K562 (cell line): Measurements from ENCODE around the gene MED13L. TPM values are rescaled to one million over a fixed set of nuclear protein-coding genes. Genes with fewer than 3 reads are reported as not detected.

Source experiments
- CBX2 ChIP-seq: fragments of 200-600 bp; sonication (generic); IDR thresholded peaks from one replicate; pipeline ENCODE4 v1.6.1; 2012; ENCODE audit warnings: mild to moderate bottlenecking, low read length, inconsistent platforms; ENCODE audit not compliant: insufficient read depth, poor library complexity, severe bottlenecking
- FOXA3 ChIP-seq, 2 experiments: fragments of 450-650 bp in 1 of 2; sonication (generic) in 1 of 2; formaldehyde crosslinking; IDR thresholded peaks in 1 of 2; conservative IDR thresholded peaks in 1 of 2; 2 replicates each; pipeline versions ENCODE4 v1.4.0 to v1.8.0; 2020 to 2022; ENCODE audit warnings: mild to moderate bottlenecking in 2 of 2, missing genetic modification reagents in 1 of 2
- LCOR ChIP-seq: sonication (generic); formaldehyde crosslinking; IDR thresholded peaks from 2 replicates; pipeline ENCODE4 v1.8.0; 2022; ENCODE audit warnings: mild to moderate bottlenecking, missing genetic modification reagents
- MAFG ChIP-seq: fragments of 450-650 bp; conservative IDR thresholded peaks from 2 replicates; pipeline ENCODE4 v1.6.1; 2016; ENCODE audit warnings: missing genetic modification characterization, missing compliant biosample characterization
- NELFE ChIP-seq: IDR thresholded peaks from 2 replicates; pipeline ENCODE4 v1.6.1; 2011; ENCODE audit warnings: mild to moderate bottlenecking; ENCODE audit not compliant: insufficient read depth, insufficient read length
- NR2C2 ChIP-seq, 2 experiments: fragments of 200-800 bp in 1 of 2; sonication (Bioruptor generic) in 1 of 2; sonication (generic) in 1 of 2; formaldehyde crosslinking in 1 of 2; IDR thresholded peaks; 2 replicates each; pipeline versions ENCODE4 v1.6.1 to v1.8.0; 2016 to 2022; ENCODE audit warnings: mild to moderate bottlenecking in 1 of 2, missing compliant biosample characterization in 1 of 2, missing genetic modification characterization in 1 of 2, missing genetic modification reagents in 1 of 2
- NR4A1 ChIP-seq, 2 experiments: fragments of 250-450 bp in 1 of 2; fragments of 450-650 bp in 1 of 2; sonication (Bioruptor Pico) in 1 of 2; IDR thresholded peaks; 2 replicates each; pipeline versions ENCODE4 v1.4.0 to v1.6.1; 2016 to 2020; ENCODE audit warnings: mild to moderate bottlenecking in 2 of 2, missing compliant biosample characterization in 1 of 2, missing genetic modification characterization in 1 of 2, moderate library complexity in 1 of 2
- PHF20 ChIP-seq: fragments of 450-650 bp; IDR thresholded peaks from 2 replicates; pipeline ENCODE4 v1.6.1; 2018; ENCODE audit not compliant: partially characterized antibody
- polyA plus RNA-seq, 8 experiments: library from polyadenylated mRNA; depleted of rRNA in 4 of 8; stranded (reverse) in 5 of 8; unstranded in 3 of 8; fragments of >200 nt; fragmentation: Nextera tagmentation in 2 of 8; fragmentation: Illumina TruSeq in 1 of 8; extraction: Ambion mirVana in 2 of 8; extraction: Trizol in 1 of 8; gene quantifications; 2 replicates each; pipeline versions ENCODE4 v1.2.1 to v1.2.3, GENCODE V29; 2011 to 2014; ENCODE audit warnings: inconsistent platforms in 1 of 8, missing spikeins in 1 of 8
- total RNA-seq, 7 experiments: library from RNA; depleted of rRNA in 6 of 7; stranded (reverse); fragments of >200 nt in 6 of 7; fragmentation: Illumina TruSeq in 2 of 7; extraction: Trizol in 2 of 7; gene quantifications; 2 replicates each; pipeline versions ENCODE4 v1.2.1 to v1.2.3, GENCODE V29; 2011 to 2021; ENCODE audit warnings: low replicate concordance in 1 of 7
- TF ChIP-seq, protein P1 (sequence below): fragments of 450-650 bp; IDR thresholded peaks from 2 replicates; pipeline ENCODE4 v1.6.1; 2016; ENCODE audit warnings: mild to moderate bottlenecking, moderate library complexity
- TF ChIP-seq, protein P2 (sequence below): fragments of 450-650 bp; IDR thresholded peaks from 2 replicates; pipeline ENCODE4 v1.6.1; 2016; ENCODE audit warnings: borderline replicate concordance
- TF ChIP-seq, protein P3 (sequence below): IDR thresholded peaks from 2 replicates; pipeline ENCODE4 v1.6.1; 2016; ENCODE audit warnings: missing genetic modification characterization, missing compliant biosample characterization

The MED13L gene
- total and polyA plus RNA-seq, 9 of the 15 experiments (the other 6 are each of a cell fraction or from before 2014, with no cell fraction given) = 13.4 to 90.3 (median 36.9) TPM

DNA sequence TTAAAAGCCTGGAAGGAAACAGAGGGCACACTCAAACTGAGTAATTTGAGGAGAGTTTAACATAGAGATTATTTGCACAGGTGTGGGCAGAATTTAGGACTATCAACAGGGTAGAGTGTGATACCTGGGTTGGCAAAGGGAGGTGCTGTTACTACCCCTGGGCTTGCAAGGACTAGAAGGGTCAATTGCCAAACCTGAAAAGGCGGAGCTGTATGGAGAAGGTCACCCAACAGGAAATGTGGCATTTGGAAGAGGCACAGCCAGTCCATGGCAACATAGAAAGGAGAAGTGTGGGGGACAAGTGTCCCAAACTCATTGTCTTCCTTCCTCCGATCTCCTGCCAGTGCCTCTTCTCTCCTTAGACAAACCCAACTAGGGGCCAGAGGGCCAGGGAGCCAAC, 21.6 kb upstream of the MED13L start (continued):
- TF ChIP-seq, protein P1, sequence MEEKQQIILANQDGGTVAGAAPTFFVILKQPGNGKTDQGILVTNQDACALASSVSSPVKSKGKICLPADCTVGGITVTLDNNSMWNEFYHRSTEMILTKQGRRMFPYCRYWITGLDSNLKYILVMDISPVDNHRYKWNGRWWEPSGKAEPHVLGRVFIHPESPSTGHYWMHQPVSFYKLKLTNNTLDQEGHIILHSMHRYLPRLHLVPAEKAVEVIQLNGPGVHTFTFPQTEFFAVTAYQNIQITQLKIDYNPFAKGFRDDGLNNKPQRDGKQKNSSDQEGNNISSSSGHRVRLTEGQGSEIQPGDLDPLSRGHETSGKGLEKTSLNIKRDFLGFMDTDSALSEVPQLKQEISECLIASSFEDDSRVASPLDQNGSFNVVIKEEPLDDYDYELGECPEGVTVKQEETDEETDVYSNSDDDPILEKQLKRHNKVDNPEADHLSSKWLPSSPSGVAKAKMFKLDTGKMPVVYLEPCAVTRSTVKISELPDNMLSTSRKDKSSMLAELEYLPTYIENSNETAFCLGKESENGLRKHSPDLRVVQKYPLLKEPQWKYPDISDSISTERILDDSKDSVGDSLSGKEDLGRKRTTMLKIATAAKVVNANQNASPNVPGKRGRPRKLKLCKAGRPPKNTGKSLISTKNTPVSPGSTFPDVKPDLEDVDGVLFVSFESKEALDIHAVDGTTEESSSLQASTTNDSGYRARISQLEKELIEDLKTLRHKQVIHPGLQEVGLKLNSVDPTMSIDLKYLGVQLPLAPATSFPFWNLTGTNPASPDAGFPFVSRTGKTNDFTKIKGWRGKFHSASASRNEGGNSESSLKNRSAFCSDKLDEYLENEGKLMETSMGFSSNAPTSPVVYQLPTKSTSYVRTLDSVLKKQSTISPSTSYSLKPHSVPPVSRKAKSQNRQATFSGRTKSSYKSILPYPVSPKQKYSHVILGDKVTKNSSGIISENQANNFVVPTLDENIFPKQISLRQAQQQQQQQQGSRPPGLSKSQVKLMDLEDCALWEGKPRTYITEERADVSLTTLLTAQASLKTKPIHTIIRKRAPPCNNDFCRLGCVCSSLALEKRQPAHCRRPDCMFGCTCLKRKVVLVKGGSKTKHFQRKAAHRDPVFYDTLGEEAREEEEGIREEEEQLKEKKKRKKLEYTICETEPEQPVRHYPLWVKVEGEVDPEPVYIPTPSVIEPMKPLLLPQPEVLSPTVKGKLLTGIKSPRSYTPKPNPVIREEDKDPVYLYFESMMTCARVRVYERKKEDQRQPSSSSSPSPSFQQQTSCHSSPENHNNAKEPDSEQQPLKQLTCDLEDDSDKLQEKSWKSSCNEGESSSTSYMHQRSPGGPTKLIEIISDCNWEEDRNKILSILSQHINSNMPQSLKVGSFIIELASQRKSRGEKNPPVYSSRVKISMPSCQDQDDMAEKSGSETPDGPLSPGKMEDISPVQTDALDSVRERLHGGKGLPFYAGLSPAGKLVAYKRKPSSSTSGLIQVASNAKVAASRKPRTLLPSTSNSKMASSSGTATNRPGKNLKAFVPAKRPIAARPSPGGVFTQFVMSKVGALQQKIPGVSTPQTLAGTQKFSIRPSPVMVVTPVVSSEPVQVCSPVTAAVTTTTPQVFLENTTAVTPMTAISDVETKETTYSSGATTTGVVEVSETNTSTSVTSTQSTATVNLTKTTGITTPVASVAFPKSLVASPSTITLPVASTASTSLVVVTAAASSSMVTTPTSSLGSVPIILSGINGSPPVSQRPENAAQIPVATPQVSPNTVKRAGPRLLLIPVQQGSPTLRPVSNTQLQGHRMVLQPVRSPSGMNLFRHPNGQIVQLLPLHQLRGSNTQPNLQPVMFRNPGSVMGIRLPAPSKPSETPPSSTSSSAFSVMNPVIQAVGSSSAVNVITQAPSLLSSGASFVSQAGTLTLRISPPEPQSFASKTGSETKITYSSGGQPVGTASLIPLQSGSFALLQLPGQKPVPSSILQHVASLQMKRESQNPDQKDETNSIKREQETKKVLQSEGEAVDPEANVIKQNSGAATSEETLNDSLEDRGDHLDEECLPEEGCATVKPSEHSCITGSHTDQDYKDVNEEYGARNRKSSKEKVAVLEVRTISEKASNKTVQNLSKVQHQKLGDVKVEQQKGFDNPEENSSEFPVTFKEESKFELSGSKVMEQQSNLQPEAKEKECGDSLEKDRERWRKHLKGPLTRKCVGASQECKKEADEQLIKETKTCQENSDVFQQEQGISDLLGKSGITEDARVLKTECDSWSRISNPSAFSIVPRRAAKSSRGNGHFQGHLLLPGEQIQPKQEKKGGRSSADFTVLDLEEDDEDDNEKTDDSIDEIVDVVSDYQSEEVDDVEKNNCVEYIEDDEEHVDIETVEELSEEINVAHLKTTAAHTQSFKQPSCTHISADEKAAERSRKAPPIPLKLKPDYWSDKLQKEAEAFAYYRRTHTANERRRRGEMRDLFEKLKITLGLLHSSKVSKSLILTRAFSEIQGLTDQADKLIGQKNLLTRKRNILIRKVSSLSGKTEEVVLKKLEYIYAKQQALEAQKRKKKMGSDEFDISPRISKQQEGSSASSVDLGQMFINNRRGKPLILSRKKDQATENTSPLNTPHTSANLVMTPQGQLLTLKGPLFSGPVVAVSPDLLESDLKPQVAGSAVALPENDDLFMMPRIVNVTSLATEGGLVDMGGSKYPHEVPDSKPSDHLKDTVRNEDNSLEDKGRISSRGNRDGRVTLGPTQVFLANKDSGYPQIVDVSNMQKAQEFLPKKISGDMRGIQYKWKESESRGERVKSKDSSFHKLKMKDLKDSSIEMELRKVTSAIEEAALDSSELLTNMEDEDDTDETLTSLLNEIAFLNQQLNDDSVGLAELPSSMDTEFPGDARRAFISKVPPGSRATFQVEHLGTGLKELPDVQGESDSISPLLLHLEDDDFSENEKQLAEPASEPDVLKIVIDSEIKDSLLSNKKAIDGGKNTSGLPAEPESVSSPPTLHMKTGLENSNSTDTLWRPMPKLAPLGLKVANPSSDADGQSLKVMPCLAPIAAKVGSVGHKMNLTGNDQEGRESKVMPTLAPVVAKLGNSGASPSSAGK = no peak
- TF ChIP-seq NR4A1 (CRISPR knock-in tag; IDR thresholded peaks at IDR 0.05) = no peak
- no peak for TF ChIP-seq NR4A1 (tag; IDR thresholded peaks at IDR 0.05)
- TF ChIP-seq, protein P2, sequence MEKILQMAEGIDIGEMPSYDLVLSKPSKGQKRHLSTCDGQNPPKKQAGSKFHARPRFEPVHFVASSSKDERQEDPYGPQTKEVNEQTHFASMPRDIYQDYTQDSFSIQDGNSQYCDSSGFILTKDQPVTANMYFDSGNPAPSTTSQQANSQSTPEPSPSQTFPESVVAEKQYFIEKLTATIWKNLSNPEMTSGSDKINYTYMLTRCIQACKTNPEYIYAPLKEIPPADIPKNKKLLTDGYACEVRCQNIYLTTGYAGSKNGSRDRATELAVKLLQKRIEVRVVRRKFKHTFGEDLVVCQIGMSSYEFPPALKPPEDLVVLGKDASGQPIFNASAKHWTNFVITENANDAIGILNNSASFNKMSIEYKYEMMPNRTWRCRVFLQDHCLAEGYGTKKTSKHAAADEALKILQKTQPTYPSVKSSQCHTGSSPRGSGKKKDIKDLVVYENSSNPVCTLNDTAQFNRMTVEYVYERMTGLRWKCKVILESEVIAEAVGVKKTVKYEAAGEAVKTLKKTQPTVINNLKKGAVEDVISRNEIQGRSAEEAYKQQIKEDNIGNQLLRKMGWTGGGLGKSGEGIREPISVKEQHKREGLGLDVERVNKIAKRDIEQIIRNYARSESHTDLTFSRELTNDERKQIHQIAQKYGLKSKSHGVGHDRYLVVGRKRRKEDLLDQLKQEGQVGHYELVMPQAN = no peak
- TF ChIP-seq NELFE = no peak
- no peak for TF ChIP-seq FOXA3 (CRISPR knock-in tag; conservative IDR thresholded peaks at IDR 0.05 in 1 of 2, IDR thresholded peaks at IDR 0.05 in 1 of 2)
- no peak for TF ChIP-seq PHF20
- TF ChIP-seq, protein P3, sequence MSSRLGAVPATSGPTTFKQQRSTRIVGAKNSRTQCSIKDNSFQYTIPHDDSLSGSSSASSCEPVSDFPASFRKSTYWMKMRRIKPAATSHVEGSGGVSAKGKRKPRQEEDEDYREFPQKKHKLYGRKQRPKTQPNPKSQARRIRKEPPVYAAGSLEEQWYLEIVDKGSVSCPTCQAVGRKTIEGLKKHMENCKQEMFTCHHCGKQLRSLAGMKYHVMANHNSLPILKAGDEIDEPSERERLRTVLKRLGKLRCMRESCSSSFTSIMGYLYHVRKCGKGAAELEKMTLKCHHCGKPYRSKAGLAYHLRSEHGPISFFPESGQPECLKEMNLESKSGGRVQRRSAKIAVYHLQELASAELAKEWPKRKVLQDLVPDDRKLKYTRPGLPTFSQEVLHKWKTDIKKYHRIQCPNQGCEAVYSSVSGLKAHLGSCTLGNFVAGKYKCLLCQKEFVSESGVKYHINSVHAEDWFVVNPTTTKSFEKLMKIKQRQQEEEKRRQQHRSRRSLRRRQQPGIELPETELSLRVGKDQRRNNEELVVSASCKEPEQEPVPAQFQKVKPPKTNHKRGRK (tag) = no peak
- no peak for TF ChIP-seq CBX2
- TF ChIP-seq MAFG (tag) = no peak
- no peak for TF ChIP-seq LCOR (CRISPR knock-in tag)
- TF ChIP-seq NR2C2 (CRISPR knock-in tag; IDR thresholded peaks at IDR 0.05) = no peak
- no peak for TF ChIP-seq NR2C2 (tag; IDR thresholded peaks at IDR 0.05)
